Uterus (tissue), 4 donors: ENCODE results near the gene SNRPD3. TPM values are rescaled to one million over a fixed set of nuclear protein-coding genes. Genes with fewer than 3 reads are reported as not detected.

Experiments
- DNase-seq, 2 donors: peaks; one replicate each; pipeline ENCODE4 v3.0.0-alpha.2; 2019 to 2020
- H3K27ac ChIP-seq, 2 donors: fragments of 200-600 bp; sonication (generic); 1 replicate in 1 of 2; 2 replicates in 1 of 2; pipeline ENCODE4 v1.5.1; 2016 to 2018
- H3K27me3 ChIP-seq, 2 donors: fragments of 200-600 bp; sonication (generic); one replicate each; pipeline ENCODE4 v1.5.1; 2018 to 2019; ENCODE audit warnings: control low read depth in 1 of 2
- H3K36me3 ChIP-seq, 2 donors: fragments of 200-600 bp; sonication (generic); one replicate each; pipeline ENCODE4 v1.5.1; 2019; ENCODE audit warnings: control low read depth in 1 of 2
- H3K4me1 ChIP-seq, 2 donors: fragments of 200-600 bp; sonication (generic); one replicate each; pipeline ENCODE4 v1.5.1; 2018 to 2019; ENCODE audit warnings: control low read depth in 1 of 2
- H3K4me3 ChIP-seq, 2 donors: fragments of 200-600 bp; sonication (generic); 1 replicate in 1 of 2; 2 replicates in 1 of 2; pipeline ENCODE4 v1.5.1; 2018 to 2019; ENCODE audit warnings: mild to moderate bottlenecking in 1 of 2
- H3K9me3 ChIP-seq, 2 donors: fragments of 200-600 bp; sonication (generic); one replicate each; pipeline ENCODE4 v1.5.1; 2019; ENCODE audit warnings: control low read depth in 1 of 2
- POLR2A ChIP-seq, 2 donors: fragments of 450-650 bp; IDR thresholded peaks; one replicate each; pipeline ENCODE4 v1.6.1; 2016; ENCODE audit warnings: antibody characterized with exemption in 2 of 2, mild to moderate bottlenecking in 1 of 2, moderate library complexity in 1 of 2
- intact Hi-C: fragments of 100-400 bp; cut with DNase I; formaldehyde crosslinking; loops from one replicate; pipeline ENCODE4 v1.15.1; 2023; ENCODE audit warnings: low total_unique reads
- total RNA-seq, 4 donors: library from RNA; depleted of rRNA in 3 of 4; stranded (reverse); fragments of >200 nt in 3 of 4; gene quantifications; one replicate each; pipeline versions ENCODE4 v1.1.0 to v1.2.4, GENCODE V29; 2014 to 2023
- TF ChIP-seq, protein P1 (sequence below), 4 experiments: fragments of 200-600 bp in 2 of 4; fragments of 450-650 bp in 2 of 4; sonication (generic) in 2 of 4; IDR thresholded peaks; one replicate each; pipeline ENCODE4 v1.5.1; 2016 to 2019; ENCODE audit warnings: antibody characterized with exemption in 4 of 4, mild to moderate bottlenecking in 2 of 4, moderate library complexity in 1 of 4
- donor health status: DM: yes; HTN: yes; CAD: no.

SNRPD3 gene
- total RNA-seq, 4 donors from 2014 or later = 42.6 to 189 (median 85.1) TPM

DNA sequence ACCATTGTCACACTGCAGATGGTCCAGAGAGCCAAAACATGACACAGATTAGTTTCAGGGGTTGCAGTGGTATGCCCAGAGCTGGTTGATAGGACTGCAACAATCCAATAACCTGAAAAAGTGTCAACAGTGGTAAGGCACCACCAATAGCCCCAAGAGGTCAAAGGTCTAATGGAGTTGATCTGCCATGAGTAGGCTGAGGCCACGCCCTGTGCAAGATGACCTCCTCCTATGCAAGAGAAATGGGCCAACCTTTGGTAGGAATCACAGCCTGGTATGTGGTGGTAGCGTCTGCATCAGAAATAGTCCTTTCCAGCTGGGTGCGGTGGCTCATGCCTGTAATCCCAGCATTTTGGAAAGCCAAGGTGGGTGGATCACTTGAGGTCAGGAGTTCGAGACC lies 20.5 kb upstream of the SNRPD3 start:
- Histone ChIP-seq H3K4me1 (no peaks in the 10 kb centered on the region), H3K27ac (no peak overlapping the region), H3K36me3 (no peaks in the 10 kb centered on the region), H3K4me3 (no peak overlapping the region), H3K9me3 (no peaks in the 10 kb centered on the region), H3K27me3 (no peaks in the 10 kb centered on the region)
- intact Hi-C loops = no loop called here
- TF ChIP-seq, protein P1, sequence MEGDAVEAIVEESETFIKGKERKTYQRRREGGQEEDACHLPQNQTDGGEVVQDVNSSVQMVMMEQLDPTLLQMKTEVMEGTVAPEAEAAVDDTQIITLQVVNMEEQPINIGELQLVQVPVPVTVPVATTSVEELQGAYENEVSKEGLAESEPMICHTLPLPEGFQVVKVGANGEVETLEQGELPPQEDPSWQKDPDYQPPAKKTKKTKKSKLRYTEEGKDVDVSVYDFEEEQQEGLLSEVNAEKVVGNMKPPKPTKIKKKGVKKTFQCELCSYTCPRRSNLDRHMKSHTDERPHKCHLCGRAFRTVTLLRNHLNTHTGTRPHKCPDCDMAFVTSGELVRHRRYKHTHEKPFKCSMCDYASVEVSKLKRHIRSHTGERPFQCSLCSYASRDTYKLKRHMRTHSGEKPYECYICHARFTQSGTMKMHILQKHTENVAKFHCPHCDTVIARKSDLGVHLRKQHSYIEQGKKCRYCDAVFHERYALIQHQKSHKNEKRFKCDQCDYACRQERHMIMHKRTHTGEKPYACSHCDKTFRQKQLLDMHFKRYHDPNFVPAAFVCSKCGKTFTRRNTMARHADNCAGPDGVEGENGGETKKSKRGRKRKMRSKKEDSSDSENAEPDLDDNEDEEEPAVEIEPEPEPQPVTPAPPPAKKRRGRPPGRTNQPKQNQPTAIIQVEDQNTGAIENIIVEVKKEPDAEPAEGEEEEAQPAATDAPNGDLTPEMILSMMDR (IDR thresholded peaks at IDR 0.05) = no peak
- TF ChIP-seq POLR2A (IDR thresholded peaks at IDR 0.05) = no peak
- no peak for DNase-seq

DNA sequence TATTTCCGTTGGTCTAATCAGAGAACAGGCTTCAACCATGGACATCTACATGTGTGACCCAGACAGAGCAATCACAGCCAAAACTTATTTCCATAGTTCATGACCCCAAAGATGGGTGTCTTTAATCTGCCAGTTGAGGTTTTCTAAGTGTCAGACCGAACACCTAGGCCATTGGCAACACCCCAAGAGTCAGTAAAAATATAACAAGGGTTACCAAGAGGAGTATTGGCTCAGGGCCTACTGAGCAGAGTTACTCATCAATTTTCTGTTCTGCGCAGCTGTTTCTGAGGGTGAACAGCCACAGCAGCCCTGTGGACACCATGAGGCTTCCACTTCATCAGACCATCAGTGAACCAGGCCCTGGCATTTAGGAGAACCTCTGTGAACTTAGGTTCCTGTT lies 19.7 kb upstream of the SNRPD3 start:
- H3K4me3 ChIP-seq = no peak overlapping the region
- no peak for DNase-seq
- H3K27ac ChIP-seq = no peak overlapping the region
- TF ChIP-seq POLR2A (IDR thresholded peaks at IDR 0.05) = no peak
- TF ChIP-seq, protein P1 (IDR thresholded peaks at IDR 0.05) = no peak
- H3K9me3 ChIP-seq = no peaks in the 10 kb centered on the region
- no peaks in the 10 kb centered on the region for H3K36me3 ChIP-seq
- intact Hi-C loops = no loop called here
- H3K27me3 ChIP-seq = no peaks in the 10 kb centered on the region
- no peaks in the 10 kb centered on the region for H3K4me1 ChIP-seq

DNA sequence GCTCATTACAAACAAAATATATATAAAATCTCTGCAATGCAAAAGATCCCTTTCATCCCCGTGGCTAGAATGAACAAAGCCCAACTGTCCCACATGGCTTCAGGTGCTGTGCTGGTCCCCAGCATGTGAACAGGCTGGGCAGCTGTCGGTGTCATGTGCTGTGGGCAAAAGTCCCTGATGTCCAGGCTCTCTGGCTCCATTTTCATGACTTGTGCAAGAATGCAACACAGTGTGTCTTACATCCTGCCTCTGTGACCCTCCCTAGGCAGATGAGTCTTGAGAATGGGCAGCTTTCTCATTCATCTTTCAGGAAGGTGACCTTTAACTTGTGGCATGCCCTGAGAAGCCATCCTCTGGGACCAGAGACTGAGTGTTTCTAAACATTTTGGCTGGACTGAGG lies 15.3 kb upstream of the SNRPD3 start:
- TF ChIP-seq, protein P1 (IDR thresholded peaks at IDR 0.05) = no peak
- no peak for TF ChIP-seq POLR2A (IDR thresholded peaks at IDR 0.05)
- no peak for DNase-seq
- Histone ChIP-seq H3K27ac (no peak overlapping the region), H3K4me1 (no peaks in the 10 kb centered on the region), H3K36me3 (no peaks in the 10 kb centered on the region), H3K9me3 (no peaks in the 10 kb centered on the region), H3K27me3 (no peaks in the 10 kb centered on the region), H3K4me3 (no peak overlapping the region)
- intact Hi-C loops = no loop called here

DNA sequence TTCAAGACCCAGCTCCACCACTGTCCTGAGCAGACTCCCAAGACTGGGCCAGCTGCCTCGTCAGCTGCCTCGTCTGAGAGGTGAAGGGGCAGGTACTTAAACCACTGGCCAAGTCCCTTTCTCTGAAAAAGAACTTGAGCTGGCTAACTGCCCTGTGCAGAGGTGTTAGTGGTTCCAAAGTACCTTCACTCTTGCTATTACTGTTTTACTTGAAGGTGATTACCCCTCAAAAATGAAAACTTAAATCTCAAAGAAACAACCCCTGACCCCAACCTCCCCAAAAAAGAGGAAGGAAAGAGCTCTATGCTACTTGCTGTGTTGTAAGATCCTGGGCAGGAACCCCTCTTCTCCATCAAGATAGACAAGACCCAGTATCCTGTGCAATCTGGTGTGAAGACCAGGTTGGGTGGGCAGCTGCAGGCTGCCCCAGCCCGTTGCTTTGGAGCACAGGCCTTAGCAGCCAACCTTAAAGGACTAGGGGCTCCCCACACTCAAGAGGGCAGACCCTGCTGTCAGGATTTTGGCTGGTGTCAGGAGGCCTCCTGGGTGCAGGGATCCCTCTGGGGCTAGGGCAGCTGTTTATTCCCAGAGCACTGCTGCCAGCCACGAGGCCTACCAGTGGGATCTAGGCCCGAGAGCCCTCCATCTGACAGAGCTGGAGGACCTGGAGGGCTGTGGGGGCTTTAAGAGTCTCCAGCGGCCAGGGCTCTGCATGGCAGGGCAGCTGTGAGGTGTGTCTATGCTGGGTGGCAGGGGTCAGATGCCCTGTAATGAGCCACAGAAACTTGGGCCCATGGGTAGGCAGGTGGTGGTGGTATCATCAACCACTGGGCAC lies 13.9 kb upstream of the SNRPD3 start:
- TF ChIP-seq POLR2A (IDR thresholded peaks at IDR 0.05) = no peak
- TF ChIP-seq, protein P1 (IDR thresholded peaks at IDR 0.05) = no peak
- H3K4me3 ChIP-seq = no peak overlapping the region
- DNase-seq = no peak
- no peaks in the 10 kb centered on the region for H3K9me3 ChIP-seq
- H3K27ac ChIP-seq = no peak overlapping the region
- no peaks in the 10 kb centered on the region for H3K27me3 ChIP-seq
- intact Hi-C loops = no loop called here
- no peaks in the 10 kb centered on the region for H3K36me3 ChIP-seq
- no peaks in the 10 kb centered on the region for H3K4me1 ChIP-seq

DNA sequence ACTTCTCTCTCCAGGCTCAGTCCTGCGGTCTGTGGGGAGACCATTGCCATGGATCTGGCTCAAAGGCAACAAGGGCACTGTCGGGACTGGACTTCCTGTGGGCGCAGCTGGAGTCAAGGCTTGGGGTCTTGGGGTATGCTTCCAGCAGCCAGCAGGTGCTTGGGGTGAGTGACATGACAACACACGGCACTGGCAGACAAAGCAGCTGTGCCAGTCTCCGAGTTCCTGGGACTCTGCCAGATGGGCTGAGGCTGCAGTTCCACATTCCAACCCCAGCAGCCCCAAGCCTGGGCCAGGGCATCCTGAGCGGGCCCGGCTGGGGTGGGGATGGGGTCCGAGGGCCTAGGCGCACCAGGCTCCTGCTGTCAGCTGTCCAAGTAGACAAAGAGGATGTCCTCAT lies 13.2 kb upstream of the SNRPD3 start:
- H3K4me3 ChIP-seq = no peak overlapping the region
- H3K9me3 ChIP-seq = no peaks in the 10 kb centered on the region
- no peak overlapping the region for H3K27ac ChIP-seq
- H3K36me3 ChIP-seq = no peaks in the 10 kb centered on the region
- no peak for TF ChIP-seq POLR2A (IDR thresholded peaks at IDR 0.05)
- TF ChIP-seq, protein P1 (IDR thresholded peaks at IDR 0.05) = no peak
- no peaks in the 10 kb centered on the region for H3K27me3 ChIP-seq
- intact Hi-C loops = no loop called here
- no peak for DNase-seq
- H3K4me1 ChIP-seq = no peaks in the 10 kb centered on the region
